Left ventricle myocardium inferior (tissue), 1 donor: ENCODE measurements around the gene BICC1. TPM values are rescaled to one million over a fixed set of nuclear protein-coding genes. Genes with fewer than 3 reads are reported as not detected.

Experiments used
- DNase-seq: peaks from one replicate; pipeline ENCODE4 v3.0.0-alpha.2; 2020
- H3K27ac ChIP-seq: fragments of 200-600 bp; replicated peaks from 2 replicates; pipeline ENCODE4 v1.8.0; 2021
- H3K27me3 ChIP-seq: fragments of 200-600 bp; 2 replicates; pipeline ENCODE4 v1.8.0; 2021; ENCODE audit warnings: low read depth
- H3K36me3 ChIP-seq: fragments of 200-600 bp; 2 replicates; pipeline ENCODE4 v1.8.0; 2021
- H3K4me1 ChIP-seq: fragments of 200-600 bp; 2 replicates; pipeline ENCODE4 v1.8.0; 2021
- H3K4me3 ChIP-seq: fragments of 200-600 bp; 2 replicates; pipeline ENCODE4 v1.8.0; 2021; ENCODE audit warnings: mild to moderate bottlenecking, moderate library complexity
- H3K9me3 ChIP-seq: fragments of 200-600 bp; replicated peaks from 2 replicates; pipeline ENCODE4 v1.8.0; 2021
- intact Hi-C: fragments of 100-400 bp; cut with micrococcal nuclease; formaldehyde crosslinking; loops from one replicate; pipeline ENCODE4 v1.11.0; 2022
- total RNA-seq: library from RNA; stranded (reverse); fragmentation: NEBNext Ultra II Directional; extraction: Animal tissue kit (Norgen Biotek cat#: 25700); gene quantifications from one replicate; pipeline ENCODE4 v1.2.1, GENCODE V29; 2021
- TF ChIP-seq, protein P1 (sequence below): fragments of 200-600 bp; IDR thresholded peaks from 2 replicates; pipeline ENCODE4 v1.8.0; 2021; ENCODE audit warnings: antibody characterized with exemption, mild to moderate bottlenecking, borderline replicate concordance
- donor health status: DM: no; HTN: yes; CAD: no; lungs with severe emphysema.

BICC1 gene
- total RNA-seq, 1 donor from 2014 or later: 5.7 TPM

DNA sequence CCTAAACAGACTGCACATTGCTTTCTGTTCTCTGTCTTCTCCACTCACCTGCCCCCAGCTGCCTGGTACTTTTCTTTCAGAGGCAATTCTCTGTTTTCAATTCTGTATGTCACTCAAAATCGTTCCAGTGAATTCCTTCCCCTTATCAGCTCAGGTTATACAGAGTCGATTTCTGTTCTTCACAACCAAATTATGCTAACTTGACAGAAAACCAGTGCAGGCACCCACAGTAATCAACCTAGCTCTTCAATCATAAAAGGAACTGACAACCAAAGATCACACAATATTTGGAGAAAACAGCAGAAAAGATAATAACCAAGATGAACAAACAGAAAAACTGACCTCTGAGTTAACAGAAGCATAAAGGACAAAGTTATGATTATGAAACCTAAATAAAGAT, 360.5 kb downstream of the BICC1 start:
- Histone ChIP-seq H3K4me1 (no peaks in the 10 kb centered on the region), H3K4me3 (no peak overlapping the region), H3K36me3 (no peaks in the 10 kb centered on the region), H3K27ac (no peak overlapping the region), H3K9me3 (peaks cover 4% of the 10 kb centered on the region), H3K27me3 (no peaks in the 10 kb centered on the region)
- intact Hi-C loops: no loop called here
- TF ChIP-seq, protein P1, sequence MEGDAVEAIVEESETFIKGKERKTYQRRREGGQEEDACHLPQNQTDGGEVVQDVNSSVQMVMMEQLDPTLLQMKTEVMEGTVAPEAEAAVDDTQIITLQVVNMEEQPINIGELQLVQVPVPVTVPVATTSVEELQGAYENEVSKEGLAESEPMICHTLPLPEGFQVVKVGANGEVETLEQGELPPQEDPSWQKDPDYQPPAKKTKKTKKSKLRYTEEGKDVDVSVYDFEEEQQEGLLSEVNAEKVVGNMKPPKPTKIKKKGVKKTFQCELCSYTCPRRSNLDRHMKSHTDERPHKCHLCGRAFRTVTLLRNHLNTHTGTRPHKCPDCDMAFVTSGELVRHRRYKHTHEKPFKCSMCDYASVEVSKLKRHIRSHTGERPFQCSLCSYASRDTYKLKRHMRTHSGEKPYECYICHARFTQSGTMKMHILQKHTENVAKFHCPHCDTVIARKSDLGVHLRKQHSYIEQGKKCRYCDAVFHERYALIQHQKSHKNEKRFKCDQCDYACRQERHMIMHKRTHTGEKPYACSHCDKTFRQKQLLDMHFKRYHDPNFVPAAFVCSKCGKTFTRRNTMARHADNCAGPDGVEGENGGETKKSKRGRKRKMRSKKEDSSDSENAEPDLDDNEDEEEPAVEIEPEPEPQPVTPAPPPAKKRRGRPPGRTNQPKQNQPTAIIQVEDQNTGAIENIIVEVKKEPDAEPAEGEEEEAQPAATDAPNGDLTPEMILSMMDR: no peak
- DNase-seq: no peak

Other genes starting within 250 kb of the BICC1 start
- gene IPMK, start 245.0 kb upstream of the BICC1 start, total RNA-seq: 2.3 TPM
- gene CISD1, start 243.7 kb upstream of the BICC1 start, total RNA-seq: 173 TPM
- gene UBE2D1, start 177.9 kb upstream of the BICC1 start, total RNA-seq: 56.0 TPM
- gene TFAM, start 127.5 kb upstream of the BICC1 start, total RNA-seq: 29.8 TPM